Measurements from ENCODE around the gene ZNF691. TPM values are rescaled to one million over a fixed set of nuclear protein-coding genes. Genes with fewer than 3 reads are reported as not detected.
"Not testable (repeated sequence)": the region's sequence is repeated elsewhere in the genome, so short reads cannot be mapped to it uniquely, and the experiment has no call there.

Gene ZNF691
- total and polyA plus RNA-seq, 2 donors from 2014 or later, result 11.7 to 17.3 TPM

GRCh38 chr1:42853116-42853884 is 6.9 kb downstream of the ZNF691 start:
- H3K9ac ChIP-seq (ENCODE audit: low read length in 3 of 3), result no peak overlapping the region
- no peaks in the 10 kb centered on the region for H3K9me3 ChIP-seq (ENCODE audit: control insufficient read depth in 2 of 3, insufficient read depth in 1 of 3, low read length in 3 of 3)
- no peak overlapping the region for H3K27ac ChIP-seq (ENCODE audit: low read depth in 2 of 2, low read length in 2 of 2)
- FAIRE-seq, result no peak
- intact Hi-C loops (cut with DNase I), result no loop called here
- no peak for DNase-seq
- H3K4me1 ChIP-seq (ENCODE audit: control insufficient read depth in 2 of 3, insufficient read depth in 2 of 3, low read depth in 1 of 3, low read length in 3 of 3), result no peaks in the 10 kb centered on the region
- TF ChIP-seq CTCF (IDR thresholded peaks at IDR 0.05; ENCODE audit: borderline replicate concordance, extremely low read depth, insufficient read depth), result no peak
- H3K36me3 ChIP-seq (ENCODE audit: control insufficient read depth in 2 of 3, insufficient read depth in 3 of 3, low read length in 3 of 3), result peaks cover 7 to 9% (median 9%) of the 10 kb centered on the region in 3 donors
- H3K4me3 ChIP-seq (ENCODE audit: low read length in 3 of 3), result no peak overlapping the region
- H3K27me3 ChIP-seq (ENCODE audit: control insufficient read depth, insufficient read depth, low read length), result no peaks in the 10 kb centered on the region

GRCh38 chr1:42856554-42856953 is 10.1 kb downstream of the ZNF691 start:
- DNase-seq; H3K4me3 ChIP-seq (ENCODE audit: low read length in 3 of 3); H3K4me1 ChIP-seq (ENCODE audit: control insufficient read depth in 2 of 3, insufficient read depth in 2 of 3, low read depth in 1 of 3, low read length in 3 of 3); H3K27ac ChIP-seq (ENCODE audit: low read depth in 2 of 2, low read length in 2 of 2); intact Hi-C loops (cut with DNase I); H3K27me3 ChIP-seq (ENCODE audit: control insufficient read depth, insufficient read depth, low read length); H3K36me3 ChIP-seq (ENCODE audit: control insufficient read depth in 2 of 3, insufficient read depth in 3 of 3, low read length in 3 of 3); H3K9me3 ChIP-seq (ENCODE audit: control insufficient read depth in 2 of 3, insufficient read depth in 1 of 3, low read length in 3 of 3); H3K9ac ChIP-seq (ENCODE audit: low read length in 3 of 3); FAIRE-seq: not testable (repeated sequence)

- FAIRE-seq; DNase-seq; intact Hi-C loops (cut with DNase I): not testable (repeated sequence)
These were observed 13.0 kb downstream of the ZNF691 start for GRCh38 chr1:42859366-42859765.

GRCh38 chr1:42860339-42861013 is 14.1 kb downstream of the ZNF691 start:
- no peak for TF ChIP-seq CTCF (IDR thresholded peaks at IDR 0.05; ENCODE audit: borderline replicate concordance, extremely low read depth, insufficient read depth)
- Histone ChIP-seq H3K36me3 (ENCODE audit: control insufficient read depth in 2 of 3, insufficient read depth in 3 of 3, low read length in 3 of 3) (no peaks in the 10 kb centered on the region), H3K9ac (ENCODE audit: low read length in 3 of 3) (no peak overlapping the region), H3K4me1 (ENCODE audit: control insufficient read depth in 2 of 3, insufficient read depth in 2 of 3, low read depth in 1 of 3, low read length in 3 of 3) (no peaks in the 10 kb centered on the region), H3K27me3 (ENCODE audit: control insufficient read depth, insufficient read depth, low read length) (no peaks in the 10 kb centered on the region), H3K27ac (ENCODE audit: low read depth in 2 of 2, low read length in 2 of 2) (no peak overlapping the region), H3K9me3 (ENCODE audit: control insufficient read depth in 2 of 3, insufficient read depth in 1 of 3, low read length in 3 of 3) (no peaks in the 10 kb centered on the region), H3K4me3 (ENCODE audit: low read length in 3 of 3) (no peak overlapping the region)
- intact Hi-C loops (cut with DNase I), result no loop called here
- FAIRE-seq (no peak), DNase-seq (no peak)

More at GRCh38 chr1:42859366-42859765, 13.0 kb downstream of the ZNF691 start:
- not testable (repeated sequence) for H3K36me3 ChIP-seq (ENCODE audit: control insufficient read depth in 2 of 3, insufficient read depth in 3 of 3, low read length in 3 of 3); H3K27me3 ChIP-seq (ENCODE audit: control insufficient read depth, insufficient read depth, low read length); H3K4me3 ChIP-seq (ENCODE audit: low read length in 3 of 3); H3K27ac ChIP-seq (ENCODE audit: low read depth in 2 of 2, low read length in 2 of 2); H3K9ac ChIP-seq (ENCODE audit: low read length in 3 of 3); H3K4me1 ChIP-seq (ENCODE audit: control insufficient read depth in 2 of 3, insufficient read depth in 2 of 3, low read depth in 1 of 3, low read length in 3 of 3); H3K9me3 ChIP-seq (ENCODE audit: control insufficient read depth in 2 of 3, insufficient read depth in 1 of 3, low read length in 3 of 3)

Data from kidney (tissue), 14 donors.